ENCODE data around the gene CIDEB. TPM values are rescaled to one million over a fixed set of nuclear protein-coding genes. Genes with fewer than 3 reads are reported as not detected.

The CIDEB gene
- total and polyA plus RNA-seq, 2 of the 8 experiments (the other 6 are each of a cell fraction or from before 2014, with no cell fraction given): 0.11 TPM; not detected in 1

- H2AK5ac ChIP-seq (ENCODE audit: low read depth, low read length): peak overlapping the region; percentile 17; the same call in 1 of the 2 replicates
- DNase-seq (ENCODE audit: low read depth in 1 of 2, low spot score in 2 of 2) (no peak), FAIRE-seq (no peak)
- WGBS, 2 experiments (ENCODE audit: extremely low coverage in 1 of 2, insufficient coverage in 1 of 2, insufficient read length in 1 of 2, insufficient replicate concordance in 2 of 2, low coverage in 1 of 2, low lambda C conversion rate in 2 of 2, missing lambda C conversion rate in 1 of 2): 93% methylated on average over 10 of the region's 10 CpGs; no CpG with 5 or more reads in 1 of the 2 experiments
- no peak overlapping the region for H2BK12ac ChIP-seq (ENCODE audit: low read depth, low read length)
- no peak overlapping the region for H3K4me3 ChIP-seq (ENCODE audit: extremely low read depth in 1 of 4, insufficient read depth in 2 of 4, low read depth in 3 of 4, low read length in 4 of 4)
- peaks cover 0 to 10% (median 0%) of the 10 kb centered on the region in 4 experiments; a peak in 2 of 8 replicates for H3K36me3 ChIP-seq (ENCODE audit: control insufficient read depth in 2 of 4, insufficient read depth in 4 of 4, low read length in 3 of 4)
- H3K4me1 ChIP-seq (replicated peaks in 1 of 4; ENCODE audit: control insufficient read depth in 3 of 4, insufficient read depth in 4 of 4, low read length in 3 of 4): no peaks in the 10 kb centered on the region; a peak in 2 of 7 replicates
- no peak overlapping the region for H2BK5ac ChIP-seq (ENCODE audit: low read depth, low read length)
- no peak overlapping the region for H4K91ac ChIP-seq (replicated peaks; ENCODE audit: insufficient read length, low read length)
- peaks cover 0 to 2% of the 10 kb centered on the region in 2 experiments for H4K20me1 ChIP-seq (replicated peaks in 1 of 2; ENCODE audit: control insufficient read depth in 1 of 2, insufficient read depth in 2 of 2, low read length in 2 of 2)
- TF ChIP-seq SP1 (IDR thresholded peaks at IDR 0.05; ENCODE audit: low read depth, low read length) (no peak), CBX8 (IDR thresholded peaks at IDR 0.05; ENCODE audit: borderline replicate concordance, low read depth, low read length) (no peak), TCF12 (IDR thresholded peaks at IDR 0.05; ENCODE audit: low read depth, low read length) (no peak)
- TF ChIP-seq, protein P1, sequence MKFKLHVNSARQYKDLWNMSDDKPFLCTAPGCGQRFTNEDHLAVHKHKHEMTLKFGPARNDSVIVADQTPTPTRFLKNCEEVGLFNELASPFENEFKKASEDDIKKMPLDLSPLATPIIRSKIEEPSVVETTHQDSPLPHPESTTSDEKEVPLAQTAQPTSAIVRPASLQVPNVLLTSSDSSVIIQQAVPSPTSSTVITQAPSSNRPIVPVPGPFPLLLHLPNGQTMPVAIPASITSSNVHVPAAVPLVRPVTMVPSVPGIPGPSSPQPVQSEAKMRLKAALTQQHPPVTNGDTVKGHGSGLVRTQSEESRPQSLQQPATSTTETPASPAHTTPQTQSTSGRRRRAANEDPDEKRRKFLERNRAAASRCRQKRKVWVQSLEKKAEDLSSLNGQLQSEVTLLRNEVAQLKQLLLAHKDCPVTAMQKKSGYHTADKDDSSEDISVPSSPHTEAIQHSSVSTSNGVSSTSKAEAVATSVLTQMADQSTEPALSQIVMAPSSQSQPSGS (IDR thresholded peaks at IDR 0.05; ENCODE audit: low read length): no peak
- H3K18ac ChIP-seq (ENCODE audit: extremely low read depth, low read length): no peak overlapping the region
- H3K4ac ChIP-seq (replicated peaks; ENCODE audit: insufficient read length, low read depth, low read length): no peak overlapping the region
- no peak overlapping the region for H3K14ac ChIP-seq (ENCODE audit: insufficient read length)
- ChIA-PET POLR2A (ENCODE audit: partially characterized antibody) (interaction anchor here (1.4 to 1.9 kb wide), 5 partner anchors 15 to 116 kb away, joined by 3 to 5 read pairs (median 4); partner anchors contain the start of genes DHRS1 and NOP9), CTCF (ENCODE audit: partially characterized antibody) (interaction anchor here (0.6 to 27.8 kb wide), 11 partner anchors 8 to 140 kb away, joined by 3 to 664 read pairs (median 5); partner anchors contain the start of genes ADCY4, CBLN3, CIDEB and DHRS1)
- no peak overlapping the region for H3K27ac ChIP-seq (ENCODE audit: low read depth, low read length)
- no peak overlapping the region for H3K23ac ChIP-seq (ENCODE audit: insufficient read length)
- H4K5ac ChIP-seq (ENCODE audit: insufficient read length, low read depth, low read length): no peak overlapping the region
- H3K56ac ChIP-seq (replicated peaks; ENCODE audit: insufficient read length, low read depth, low read length): no peak overlapping the region
- H2BK20ac ChIP-seq (ENCODE audit: low read length): no peak overlapping the region
- no peak overlapping the region for H2BK120ac ChIP-seq (replicated peaks; ENCODE audit: low read depth, low read length)
- H3K79me1 ChIP-seq (ENCODE audit: low read depth, low read length): no peaks in the 10 kb centered on the region
- H3K23me2 ChIP-seq (ENCODE audit: low read depth, low read length): no peaks in the 10 kb centered on the region
- H3K4me2 ChIP-seq (ENCODE audit: insufficient read depth in 1 of 2, low read depth in 2 of 2, low read length in 2 of 2): no peak overlapping the region
- H2BK15ac ChIP-seq (ENCODE audit: low read length): no peak overlapping the region
- no peak overlapping the region for H2AFZ ChIP-seq (ENCODE audit: low read length)
- peaks cover 0 to 40% (median 30%) of the 10 kb centered on the region in 4 experiments; a peak in 6 of 7 replicates for H3K27me3 ChIP-seq (replicated peaks in 1 of 4; ENCODE audit: control insufficient read depth in 3 of 4, extremely low read depth in 1 of 4, insufficient read depth in 3 of 4, low read length in 3 of 4)
- no peaks in the 10 kb centered on the region for H3K79me2 ChIP-seq (ENCODE audit: control insufficient read depth in 1 of 2, insufficient read depth in 2 of 2, low read length in 2 of 2)
- no peaks in the 10 kb centered on the region; a peak in 1 of 4 replicates for H3K9me3 ChIP-seq (ENCODE audit: insufficient read depth in 2 of 2, low read depth in 1 of 2, low read length in 1 of 2)
- H4K8ac ChIP-seq (ENCODE audit: extremely low read depth, insufficient read depth, low read length): no peak overlapping the region; the same call in 1 of the 2 replicates
- H3K9ac ChIP-seq (replicated peaks in 1 of 4; ENCODE audit: extremely low read depth in 1 of 4, low read depth in 3 of 4, low read length in 3 of 4): no peak overlapping the region
Measured at GRCh38 chr14:24315243-24315806, 7.5 kb upstream of the CIDEB start.
